Loucy (cell line): Measurements from ENCODE around the gene HORMAD1.

ENCODE experiments used
- H2AFZ ChIP-seq: fragments of 200-600 bp; sonication (generic); 2 replicates; pipeline ENCODE4 v1.6.0; 2016; ENCODE audit warnings: antibody characterized with exemption, mild to moderate bottlenecking, low read length, moderate library complexity
- H3F3A ChIP-seq: fragments of 200-600 bp; 2 replicates; pipeline ENCODE4 v1.6.0; 2016; ENCODE audit warnings: antibody characterized with exemption, low read depth, mild to moderate bottlenecking
- H3K27me3 ChIP-seq: fragments of 200-600 bp; sonication (generic); 2 replicates; pipeline ENCODE4 v1.6.1; 2014; ENCODE audit warnings: low read length, mild to moderate bottlenecking; ENCODE audit not compliant: insufficient read depth, poor library complexity, severe bottlenecking
- H3K36me3 ChIP-seq: fragments of 200-600 bp; sonication (generic); 2 replicates; pipeline ENCODE4 v1.6.1; 2016; ENCODE audit warnings: low read length; ENCODE audit not compliant: insufficient read depth
- H3K4me1 ChIP-seq: fragments of 200-600 bp; sonication (generic); 2 replicates; pipeline ENCODE4 v1.5.1; 2014; ENCODE audit warnings: low read length, mild to moderate bottlenecking; ENCODE audit not compliant: insufficient read depth, poor library complexity, severe bottlenecking
- H3K4me2 ChIP-seq: fragments of 200-600 bp; sonication (generic); 2 replicates; pipeline ENCODE4 v1.6.0; 2014; ENCODE audit warnings: antibody characterized with exemption, low read length, low read depth, mild to moderate bottlenecking; ENCODE audit not compliant: poor library complexity, severe bottlenecking
- H3K4me3 ChIP-seq: fragments of 200-600 bp; sonication (generic); 2 replicates; pipeline ENCODE4 v1.5.1; 2014; ENCODE audit warnings: low read length, mild to moderate bottlenecking, mixed read lengths; ENCODE audit not compliant: poor library complexity, severe bottlenecking
- H3K79me2 ChIP-seq: fragments of 200-600 bp; sonication (generic); 2 replicates; pipeline ENCODE4 v1.6.1; 2014; ENCODE audit warnings: low read length; ENCODE audit not compliant: insufficient read depth
- H3K9ac ChIP-seq: fragments of 200-600 bp; sonication (generic); 2 replicates; pipeline ENCODE4 v1.6.0; 2014; ENCODE audit warnings: mild to moderate bottlenecking, low read depth, low read length, moderate library complexity; ENCODE audit not compliant: poor library complexity, severe bottlenecking
- H3K9me2 ChIP-seq: fragments of 200-600 bp; sonication (generic); replicated peaks from 2 replicates; pipeline ENCODE4 v1.6.1; 2016; ENCODE audit warnings: low read depth, low read length, mixed read lengths
- H3K9me3 ChIP-seq: fragments of 200-600 bp; sonication (generic); 2 replicates; pipeline ENCODE4 v1.6.1; 2014; ENCODE audit warnings: mild to moderate bottlenecking, antibody characterized with exemption, low read length, low read depth; ENCODE audit not compliant: insufficient read depth
- H4K20me1 ChIP-seq: fragments of 200-600 bp; sonication (generic); 2 replicates; pipeline ENCODE4 v1.6.0; 2014; ENCODE audit warnings: antibody characterized with exemption, low read length, mild to moderate bottlenecking; ENCODE audit not compliant: insufficient read depth, poor library complexity, severe bottlenecking
- EZH2phosphoT487 ChIP-seq: fragments of 200-600 bp; IDR thresholded peaks from 2 replicates; pipeline ENCODE4 v1.6.1; 2018; ENCODE audit warnings: antibody characterized with exemption, mild to moderate bottlenecking, moderate library complexity, borderline replicate concordance
- TF ChIP-seq, protein P1 (sequence below): fragments of 200-600 bp; sonication (generic); conservative IDR thresholded peaks from 2 replicates; pipeline ENCODE4 v1.5.1; 2014; ENCODE audit warnings: mild to moderate bottlenecking, antibody characterized with exemption, low read length

The HORMAD1 gene

DNA sequence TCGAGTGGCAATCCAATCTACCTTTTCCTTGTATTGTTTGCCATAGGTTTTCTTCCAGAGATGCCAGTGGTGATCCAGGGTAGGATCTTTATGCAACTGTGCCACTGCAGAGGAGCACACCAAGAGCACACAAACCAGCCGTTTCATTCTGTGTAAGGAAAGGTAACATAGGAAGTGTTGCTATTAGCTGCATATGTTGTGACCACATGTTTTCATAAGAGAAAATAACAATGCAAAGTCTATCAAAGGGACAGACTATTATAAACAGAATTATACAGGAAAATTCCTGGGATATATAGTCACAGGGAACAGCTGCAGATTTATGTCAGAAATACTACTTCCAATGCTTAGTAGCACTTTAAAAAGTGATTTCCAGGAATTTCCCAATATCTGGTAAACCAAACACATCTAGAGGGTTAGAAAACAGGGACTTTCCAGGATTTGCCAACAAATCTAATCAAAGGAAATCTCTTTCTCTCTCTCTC lies 44.0 kb upstream of the HORMAD1 start:
- Histone ChIP-seq H3K9me3 (no peaks in the 10 kb centered on the region; the same call in 1 of the 2 replicates), H3K79me2 (no peaks in the 10 kb centered on the region), H4K20me1 (no peaks in the 10 kb centered on the region), H3K27me3 (no peaks in the 10 kb centered on the region), H2AFZ (peak overlapping the region; percentile 98; the same call in 1 of the 2 replicates), H3K36me3 (no peaks in the 10 kb centered on the region), H3K4me3 (peak overlapping the region; percentile 69), H3F3A (0 out of 2 replicates have a peak, but pooled peaks cover 3% of the 10 kb centered on the region), H3K9ac (peak overlapping the region; percentile 59), H3K4me2 (peak overlapping the region; percentile 72), H3K4me1 (peaks cover 33% of the 10 kb centered on the region), H3K9me2 (no peaks in the 10 kb centered on the region)
- TF ChIP-seq, protein P1, sequence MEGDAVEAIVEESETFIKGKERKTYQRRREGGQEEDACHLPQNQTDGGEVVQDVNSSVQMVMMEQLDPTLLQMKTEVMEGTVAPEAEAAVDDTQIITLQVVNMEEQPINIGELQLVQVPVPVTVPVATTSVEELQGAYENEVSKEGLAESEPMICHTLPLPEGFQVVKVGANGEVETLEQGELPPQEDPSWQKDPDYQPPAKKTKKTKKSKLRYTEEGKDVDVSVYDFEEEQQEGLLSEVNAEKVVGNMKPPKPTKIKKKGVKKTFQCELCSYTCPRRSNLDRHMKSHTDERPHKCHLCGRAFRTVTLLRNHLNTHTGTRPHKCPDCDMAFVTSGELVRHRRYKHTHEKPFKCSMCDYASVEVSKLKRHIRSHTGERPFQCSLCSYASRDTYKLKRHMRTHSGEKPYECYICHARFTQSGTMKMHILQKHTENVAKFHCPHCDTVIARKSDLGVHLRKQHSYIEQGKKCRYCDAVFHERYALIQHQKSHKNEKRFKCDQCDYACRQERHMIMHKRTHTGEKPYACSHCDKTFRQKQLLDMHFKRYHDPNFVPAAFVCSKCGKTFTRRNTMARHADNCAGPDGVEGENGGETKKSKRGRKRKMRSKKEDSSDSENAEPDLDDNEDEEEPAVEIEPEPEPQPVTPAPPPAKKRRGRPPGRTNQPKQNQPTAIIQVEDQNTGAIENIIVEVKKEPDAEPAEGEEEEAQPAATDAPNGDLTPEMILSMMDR = no peak
- TF ChIP-seq EZH2phosphoT487 = no peak

DNA sequence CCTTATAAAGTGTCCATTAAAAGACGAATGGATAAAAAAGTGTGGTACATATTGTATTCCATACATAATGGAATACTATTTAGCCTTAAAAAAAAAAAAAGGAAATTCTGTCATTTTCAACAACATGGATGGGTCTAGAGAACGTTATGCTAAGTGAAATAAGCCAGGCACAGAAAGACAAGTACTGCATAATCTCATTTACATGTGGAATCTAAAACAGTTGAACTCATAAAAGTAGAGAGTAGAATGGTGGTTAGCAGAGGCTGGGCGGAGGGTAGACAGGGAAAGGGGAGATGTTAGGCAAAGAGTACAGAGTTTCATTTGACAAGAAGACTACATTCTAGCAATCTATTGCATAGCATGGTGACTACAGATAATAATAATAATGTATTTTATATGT lies 42.3 kb upstream of the HORMAD1 start:
- peak overlapping the region; percentile 54 for H3K4me2 ChIP-seq
- no peak overlapping the region for H3K9ac ChIP-seq
- H3K79me2 ChIP-seq = no peaks in the 10 kb centered on the region
- no peaks in the 10 kb centered on the region for H4K20me1 ChIP-seq
- no peaks in the 10 kb centered on the region for H3K36me3 ChIP-seq
- TF ChIP-seq, protein P1 = no peak
- TF ChIP-seq EZH2phosphoT487 = no peak
- no peaks in the 10 kb centered on the region; the same call in 1 of the 2 replicates for H3K9me3 ChIP-seq
- 0 out of 2 replicates have a peak, but pooled peaks cover 3% of the 10 kb centered on the region for H3F3A ChIP-seq
- H3K4me1 ChIP-seq = peaks cover 33% of the 10 kb centered on the region
- no peak overlapping the region for H2AFZ ChIP-seq
- H3K27me3 ChIP-seq = no peaks in the 10 kb centered on the region
- H3K4me3 ChIP-seq = no peak overlapping the region
- no peaks in the 10 kb centered on the region for H3K9me2 ChIP-seq

DNA sequence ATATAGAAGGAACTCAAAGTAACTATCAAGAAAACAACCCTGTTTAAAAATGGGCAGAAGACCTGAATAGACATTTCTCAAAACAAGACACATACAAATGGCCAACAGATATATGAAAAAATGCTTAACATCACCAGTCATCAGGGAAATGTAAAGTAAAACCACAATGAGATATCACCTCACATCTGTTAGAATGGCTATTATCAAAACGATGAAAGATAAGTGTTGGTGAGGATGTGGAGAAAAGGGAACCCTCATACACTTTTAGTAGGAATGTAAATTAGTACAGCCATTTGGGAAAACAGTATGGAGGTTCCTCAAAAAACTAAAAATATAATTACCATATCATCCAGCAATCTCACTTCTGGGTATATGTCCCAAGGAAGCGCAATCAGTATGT lies 41.9 kb upstream of the HORMAD1 start:
- TF ChIP-seq, protein P1 = no peak
- no peak for TF ChIP-seq EZH2phosphoT487
- H3K4me2 ChIP-seq = peak overlapping the region; percentile 54
- no peak overlapping the region for H2AFZ ChIP-seq
- no peak overlapping the region for H3K4me3 ChIP-seq
- no peaks in the 10 kb centered on the region for H3K9me2 ChIP-seq
- H3K4me1 ChIP-seq = peaks cover 33% of the 10 kb centered on the region
- 0 out of 2 replicates have a peak, but pooled peaks cover 3% of the 10 kb centered on the region for H3F3A ChIP-seq
- H4K20me1 ChIP-seq = no peaks in the 10 kb centered on the region
- H3K9me3 ChIP-seq = no peaks in the 10 kb centered on the region; the same call in 1 of the 2 replicates
- H3K36me3 ChIP-seq = no peaks in the 10 kb centered on the region
- no peaks in the 10 kb centered on the region for H3K27me3 ChIP-seq
- H3K9ac ChIP-seq = no peak overlapping the region
- no peaks in the 10 kb centered on the region for H3K79me2 ChIP-seq
